ENCODE measurements around the gene RAB25. TPM values are rescaled to one million over a fixed set of nuclear protein-coding genes. Genes with fewer than 3 reads are reported as not detected.

RAB25 gene
- total and polyA plus RNA-seq, 2 of the 13 experiments (the other 11 are each of a cell fraction or from before 2014, with no cell fraction given) = 0.20 to 0.22 TPM

DNA sequence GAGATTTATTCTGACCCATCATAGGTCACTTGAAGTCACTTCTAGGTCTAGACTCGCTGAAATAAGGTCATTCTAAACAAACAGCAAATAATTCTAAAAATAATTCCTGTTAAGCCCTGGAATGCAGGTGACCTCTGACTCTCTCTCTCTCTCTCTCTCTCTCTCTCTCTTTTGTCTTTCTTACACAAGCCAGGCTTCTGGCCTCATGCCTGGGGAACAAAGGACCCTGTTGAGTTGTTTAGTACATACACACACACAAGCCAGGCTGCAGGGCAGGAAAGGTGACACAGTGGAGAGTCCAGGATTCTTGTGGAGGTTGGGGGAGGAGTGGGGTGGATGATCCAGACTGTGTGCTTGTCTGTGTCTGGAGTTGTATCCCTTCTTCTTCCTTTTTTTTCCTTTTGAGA is 25.3 kb downstream of the RAB25 start (continued):
- TF ChIP-seq, protein P1, sequence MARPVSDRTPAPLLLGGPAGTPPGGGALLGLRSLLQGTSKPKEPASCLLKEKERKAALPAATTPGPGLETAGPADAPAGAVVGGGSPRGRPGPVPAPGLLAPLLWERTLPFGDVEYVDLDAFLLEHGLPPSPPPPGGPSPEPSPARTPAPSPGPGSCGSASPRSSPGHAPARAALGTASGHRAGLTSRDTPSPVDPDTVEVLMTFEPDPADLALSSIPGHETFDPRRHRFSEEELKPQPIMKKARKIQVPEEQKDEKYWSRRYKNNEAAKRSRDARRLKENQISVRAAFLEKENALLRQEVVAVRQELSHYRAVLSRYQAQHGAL (CRISPR knock-in tag; IDR thresholded peaks at IDR 0.05; ENCODE audit: not compliant biosample characterization) = no peak
- TF ChIP-seq ZNF441 (CRISPR knock-in tag; IDR thresholded peaks at IDR 0.05; ENCODE audit: borderline replicate concordance) (peak; percentile 37; the same call in 1 of the 2 replicates), ZNF652 (CRISPR knock-in tag; IDR thresholded peaks at IDR 0.05; ENCODE audit: borderline replicate concordance, low read depth) (peak; percentile 44; the same call in 1 of the 2 replicates), JUND (CRISPR knock-in tag; IDR thresholded peaks at IDR 0.05) (peak; percentile 59; the same call in 1 of the 2 replicates), ZSCAN22 (CRISPR knock-in tag; IDR thresholded peaks at IDR 0.05) (no peak), PTBP1 (IDR thresholded peaks at IDR 0.05; ENCODE audit: low read depth, low read length, poor library complexity, severe bottlenecking) (no peak), ZSCAN20 (CRISPR knock-in tag; IDR thresholded peaks at IDR 0.05; ENCODE audit: borderline replicate concordance) (peak; percentile 100), ZNF44 (CRISPR knock-in tag; IDR thresholded peaks at IDR 0.05) (peak; percentile 70; the same call in 1 of the 2 replicates), JUNB (CRISPR knock-in tag; IDR thresholded peaks at IDR 0.05; ENCODE audit: borderline replicate concordance) (peak; percentile 64; the same call in 1 of the 2 replicates), ATRX (CRISPR knock-in tag; IDR thresholded peaks at IDR 0.05; ENCODE audit: borderline replicate concordance) (no peak), EP300 (IDR thresholded peaks at IDR 0.05; ENCODE audit: low read depth in 2 of 2, low read length in 2 of 2) (peak; percentile 91 to 94; a peak in 3 of 4 replicates), EP300 (CRISPR knock-in tag; IDR thresholded peaks at IDR 0.05; ENCODE audit: borderline replicate concordance) (peak; percentile 92), ZNF530 (CRISPR knock-in tag; IDR thresholded peaks at IDR 0.05; ENCODE audit: low read depth) (no peak), ZNF891 (CRISPR knock-in tag; IDR thresholded peaks at IDR 0.05) (no peak), ZNF326 (CRISPR knock-in tag; IDR thresholded peaks at IDR 0.05; ENCODE audit: borderline replicate concordance) (no peak), HNRNPK (IDR thresholded peaks at IDR 0.05; ENCODE audit: low read depth, low read length, poor library complexity, severe bottlenecking) (no peak)
- TF ChIP-seq, protein P2, sequence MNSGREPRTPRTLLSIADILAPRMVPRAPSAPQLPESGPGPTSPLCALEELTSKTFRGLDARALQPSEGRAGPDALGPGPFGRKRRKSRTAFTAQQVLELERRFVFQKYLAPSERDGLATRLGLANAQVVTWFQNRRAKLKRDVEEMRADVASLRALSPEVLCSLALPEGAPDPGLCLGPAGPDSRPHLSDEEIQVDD (CRISPR knock-in tag; IDR thresholded peaks at IDR 0.05; ENCODE audit: borderline replicate concordance) = no peak
- TF ChIP-seq, protein P3, sequence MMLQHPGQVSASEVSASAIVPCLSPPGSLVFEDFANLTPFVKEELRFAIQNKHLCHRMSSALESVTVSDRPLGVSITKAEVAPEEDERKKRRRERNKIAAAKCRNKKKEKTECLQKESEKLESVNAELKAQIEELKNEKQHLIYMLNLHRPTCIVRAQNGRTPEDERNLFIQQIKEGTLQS (CRISPR knock-in tag; IDR thresholded peaks at IDR 0.05) = no peak
- TF ChIP-seq, protein P4, sequence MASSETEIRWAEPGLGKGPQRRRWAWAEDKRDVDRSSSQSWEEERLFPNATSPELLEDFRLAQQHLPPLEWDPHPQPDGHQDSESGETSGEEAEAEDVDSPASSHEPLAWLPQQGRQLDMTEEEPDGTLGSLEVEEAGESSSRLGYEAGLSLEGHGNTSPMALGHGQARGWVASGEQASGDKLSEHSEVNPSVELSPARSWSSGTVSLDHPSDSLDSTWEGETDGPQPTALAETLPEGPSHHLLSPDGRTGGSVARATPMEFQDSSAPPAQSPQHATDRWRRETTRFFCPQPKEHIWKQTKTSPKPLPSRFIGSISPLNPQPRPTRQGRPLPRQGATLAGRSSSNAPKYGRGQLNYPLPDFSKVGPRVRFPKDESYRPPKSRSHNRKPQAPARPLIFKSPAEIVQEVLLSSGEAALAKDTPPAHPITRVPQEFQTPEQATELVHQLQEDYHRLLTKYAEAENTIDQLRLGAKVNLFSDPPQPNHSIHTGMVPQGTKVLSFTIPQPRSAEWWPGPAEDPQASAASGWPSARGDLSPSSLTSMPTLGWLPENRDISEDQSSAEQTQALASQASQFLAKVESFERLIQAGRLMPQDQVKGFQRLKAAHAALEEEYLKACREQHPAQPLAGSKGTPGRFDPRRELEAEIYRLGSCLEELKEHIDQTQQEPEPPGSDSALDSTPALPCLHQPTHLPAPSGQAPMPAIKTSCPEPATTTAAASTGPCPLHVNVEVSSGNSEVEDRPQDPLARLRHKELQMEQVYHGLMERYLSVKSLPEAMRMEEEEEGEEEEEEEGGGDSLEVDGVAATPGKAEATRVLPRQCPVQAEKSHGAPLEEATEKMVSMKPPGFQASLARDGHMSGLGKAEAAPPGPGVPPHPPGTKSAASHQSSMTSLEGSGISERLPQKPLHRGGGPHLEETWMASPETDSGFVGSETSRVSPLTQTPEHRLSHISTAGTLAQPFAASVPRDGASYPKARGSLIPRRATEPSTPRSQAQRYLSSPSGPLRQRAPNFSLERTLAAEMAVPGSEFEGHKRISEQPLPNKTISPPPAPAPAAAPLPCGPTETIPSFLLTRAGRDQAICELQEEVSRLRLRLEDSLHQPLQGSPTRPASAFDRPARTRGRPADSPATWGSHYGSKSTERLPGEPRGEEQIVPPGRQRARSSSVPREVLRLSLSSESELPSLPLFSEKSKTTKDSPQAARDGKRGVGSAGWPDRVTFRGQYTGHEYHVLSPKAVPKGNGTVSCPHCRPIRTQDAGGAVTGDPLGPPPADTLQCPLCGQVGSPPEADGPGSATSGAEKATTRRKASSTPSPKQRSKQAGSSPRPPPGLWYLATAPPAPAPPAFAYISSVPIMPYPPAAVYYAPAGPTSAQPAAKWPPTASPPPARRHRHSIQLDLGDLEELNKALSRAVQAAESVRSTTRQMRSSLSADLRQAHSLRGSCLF (CRISPR knock-in tag; IDR thresholded peaks at IDR 0.05; ENCODE audit: borderline replicate concordance) = no peak
- TF ChIP-seq, protein P5, sequence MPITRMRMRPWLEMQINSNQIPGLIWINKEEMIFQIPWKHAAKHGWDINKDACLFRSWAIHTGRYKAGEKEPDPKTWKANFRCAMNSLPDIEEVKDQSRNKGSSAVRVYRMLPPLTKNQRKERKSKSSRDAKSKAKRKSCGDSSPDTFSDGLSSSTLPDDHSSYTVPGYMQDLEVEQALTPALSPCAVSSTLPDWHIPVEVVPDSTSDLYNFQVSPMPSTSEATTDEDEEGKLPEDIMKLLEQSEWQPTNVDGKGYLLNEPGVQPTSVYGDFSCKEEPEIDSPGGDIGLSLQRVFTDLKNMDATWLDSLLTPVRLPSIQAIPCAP (CRISPR knock-in tag; IDR thresholded peaks at IDR 0.05; ENCODE audit: low read depth) = no peak
- TF ChIP-seq, protein P6, sequence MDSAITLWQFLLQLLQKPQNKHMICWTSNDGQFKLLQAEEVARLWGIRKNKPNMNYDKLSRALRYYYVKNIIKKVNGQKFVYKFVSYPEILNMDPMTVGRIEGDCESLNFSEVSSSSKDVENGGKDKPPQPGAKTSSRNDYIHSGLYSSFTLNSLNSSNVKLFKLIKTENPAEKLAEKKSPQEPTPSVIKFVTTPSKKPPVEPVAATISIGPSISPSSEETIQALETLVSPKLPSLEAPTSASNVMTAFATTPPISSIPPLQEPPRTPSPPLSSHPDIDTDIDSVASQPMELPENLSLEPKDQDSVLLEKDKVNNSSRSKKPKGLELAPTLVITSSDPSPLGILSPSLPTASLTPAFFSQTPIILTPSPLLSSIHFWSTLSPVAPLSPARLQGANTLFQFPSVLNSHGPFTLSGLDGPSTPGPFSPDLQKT (CRISPR knock-in tag; IDR thresholded peaks at IDR 0.05; ENCODE audit: borderline replicate concordance) = no peak
